ENCODE data around the gene RIPOR3.

The RIPOR3 gene

GRCh38 chr20:50733644-50734349 lies 42.5 kb upstream of the RIPOR3 start:
- Mint-ChIP-seq H3K27me3 (ENCODE audit: low read depth) (peaks cover 30% of the 10 kb centered on the region), H3K36me3 (ENCODE audit: low read depth) (peaks cover 8% of the 10 kb centered on the region), H3K27ac (peak overlapping the region in 2 of 3 experiments; percentile 63 to 91), H3K9me3 (no peaks in the 10 kb centered on the region), H3K4me3 (peak overlapping the region; percentile 88 to 90 (median 89)), H3K4me1 (peaks cover 12% of the 10 kb centered on the region)
- TF ChIP-seq, protein P1, sequence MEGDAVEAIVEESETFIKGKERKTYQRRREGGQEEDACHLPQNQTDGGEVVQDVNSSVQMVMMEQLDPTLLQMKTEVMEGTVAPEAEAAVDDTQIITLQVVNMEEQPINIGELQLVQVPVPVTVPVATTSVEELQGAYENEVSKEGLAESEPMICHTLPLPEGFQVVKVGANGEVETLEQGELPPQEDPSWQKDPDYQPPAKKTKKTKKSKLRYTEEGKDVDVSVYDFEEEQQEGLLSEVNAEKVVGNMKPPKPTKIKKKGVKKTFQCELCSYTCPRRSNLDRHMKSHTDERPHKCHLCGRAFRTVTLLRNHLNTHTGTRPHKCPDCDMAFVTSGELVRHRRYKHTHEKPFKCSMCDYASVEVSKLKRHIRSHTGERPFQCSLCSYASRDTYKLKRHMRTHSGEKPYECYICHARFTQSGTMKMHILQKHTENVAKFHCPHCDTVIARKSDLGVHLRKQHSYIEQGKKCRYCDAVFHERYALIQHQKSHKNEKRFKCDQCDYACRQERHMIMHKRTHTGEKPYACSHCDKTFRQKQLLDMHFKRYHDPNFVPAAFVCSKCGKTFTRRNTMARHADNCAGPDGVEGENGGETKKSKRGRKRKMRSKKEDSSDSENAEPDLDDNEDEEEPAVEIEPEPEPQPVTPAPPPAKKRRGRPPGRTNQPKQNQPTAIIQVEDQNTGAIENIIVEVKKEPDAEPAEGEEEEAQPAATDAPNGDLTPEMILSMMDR (IDR thresholded peaks at IDR 0.05; ENCODE audit: unreplicated experiment in 3 of 3) = no peak

GRCh38 chr20:50731930-50732690 lies 40.8 kb upstream of the RIPOR3 start:
- Mint-ChIP-seq H3K4me1 (peaks cover 21% of the 10 kb centered on the region), H3K27me3 (ENCODE audit: low read depth) (peaks cover 31% of the 10 kb centered on the region), H3K36me3 (ENCODE audit: low read depth) (peaks cover 8% of the 10 kb centered on the region), H3K4me3 (peak overlapping the region; percentile 88 to 90 (median 89)), H3K27ac (peak overlapping the region; percentile 63 to 97 (median 80)), H3K9me3 (no peaks in the 10 kb centered on the region)
- TF ChIP-seq, protein P1 (IDR thresholded peaks at IDR 0.05; ENCODE audit: unreplicated experiment in 3 of 3) = no peak

DNA sequence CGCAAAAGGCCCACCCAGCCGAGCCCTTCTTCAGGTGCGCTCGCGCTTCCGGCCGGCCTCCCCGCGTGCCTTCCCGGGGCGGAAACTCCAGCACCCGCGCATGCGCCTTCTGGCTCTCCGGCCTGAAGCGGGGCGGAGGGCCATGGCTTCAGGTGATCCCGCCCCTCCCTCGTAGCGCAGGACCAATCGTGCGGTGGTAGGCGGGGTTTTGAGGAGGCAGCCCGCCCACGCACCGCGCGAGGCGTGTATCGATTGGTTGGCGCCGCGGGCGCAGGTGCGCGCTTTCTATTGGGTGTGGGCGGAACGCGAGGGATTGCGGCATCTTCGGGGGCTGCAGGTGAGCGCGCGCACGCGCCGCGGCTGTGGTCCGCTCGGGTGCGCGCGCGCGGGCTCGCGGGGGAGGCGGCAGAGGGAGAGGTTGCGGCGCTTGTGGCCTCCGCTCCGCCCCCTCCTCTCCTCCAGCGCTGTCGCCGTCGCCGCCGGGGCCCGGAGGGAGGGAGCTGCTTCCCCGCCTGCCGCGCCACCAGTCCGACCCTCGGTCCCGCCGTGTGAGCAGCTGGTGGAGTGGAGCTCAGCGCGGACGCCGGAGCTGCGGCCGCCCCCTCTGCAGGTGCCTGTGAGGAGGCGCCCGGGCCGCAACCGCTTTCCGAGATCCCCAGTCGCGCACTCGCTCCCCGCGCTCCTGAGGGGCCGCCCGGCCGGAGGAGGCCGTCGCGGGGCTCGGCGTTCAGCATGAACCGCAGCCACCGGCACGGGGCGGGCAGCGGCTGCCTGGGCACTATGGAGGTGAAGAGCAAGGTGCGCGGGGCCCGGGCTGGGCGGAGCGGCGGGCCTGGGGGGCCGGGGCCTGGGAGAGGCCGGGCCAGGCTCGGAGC lies 40.0 kb upstream of the RIPOR3 start, which contains the start of gene PARD6B:
Gene PARD6B (plus strand): TSS at position 526 of the 875 bp plus-strand sequence. CDS start 207 bp downstream, at position 733.
- Mint-ChIP-seq H3K4me3 (peak within 1 kb of the TSS; percentile 88 to 93 (median 93)), H3K4me1 (peaks cover 25% of the 10 kb centered on the region), H3K27ac (peak within 1 kb of the TSS; percentile 95 to 97 (median 96)), H3K9me3 (no peaks in the 10 kb centered on the region), H3K36me3 (ENCODE audit: low read depth) (peaks cover 8% of the 10 kb centered on the region), H3K27me3 (ENCODE audit: low read depth) (peaks cover 31% of the 10 kb centered on the region)
- TF ChIP-seq, protein P1 (IDR thresholded peaks at IDR 0.05; ENCODE audit: unreplicated experiment in 3 of 3) = no peak

GRCh38 chr20:50730765-50731054 lies 39.4 kb upstream of the RIPOR3 start:
- Mint-ChIP-seq H3K9me3 (no peaks in the 10 kb centered on the region), H3K27ac (peak overlapping the region in 2 of 3 experiments; percentile 95 to 96), H3K4me3 (peak overlapping the region; percentile 88 to 93 (median 93)), H3K27me3 (ENCODE audit: low read depth) (peaks cover 31% of the 10 kb centered on the region), H3K36me3 (ENCODE audit: low read depth) (peaks cover 4% of the 10 kb centered on the region), H3K4me1 (peaks cover 25% of the 10 kb centered on the region)
- TF ChIP-seq, protein P1 (IDR thresholded peaks at IDR 0.05; ENCODE audit: unreplicated experiment in 3 of 3) = no peak

- TF ChIP-seq, protein P1 (IDR thresholded peaks at IDR 0.05; ENCODE audit: unreplicated experiment in 3 of 3) = no peak
- no peaks in the 10 kb centered on the region for H3K9me3 Mint-ChIP-seq
These were observed 38.8 kb upstream of the RIPOR3 start for GRCh38 chr20:50729901-50730764.

More at GRCh38 chr20:50729901-50730764, 38.8 kb upstream of the RIPOR3 start:
- peaks cover 31% of the 10 kb centered on the region for H3K27me3 Mint-ChIP-seq (ENCODE audit: low read depth)
- H3K4me3 Mint-ChIP-seq = peak overlapping the region; percentile 88 to 93 (median 93)
- peaks cover 1% of the 10 kb centered on the region for H3K36me3 Mint-ChIP-seq (ENCODE audit: low read depth)
- peak overlapping the region in 2 of 3 experiments; percentile 95 to 96 for H3K27ac Mint-ChIP-seq
- peaks cover 25% of the 10 kb centered on the region for H3K4me1 Mint-ChIP-seq
